ACC112 (cell line): ENCODE measurements around the gene RAP1A.

Source experiments
- H2AFZ ChIP-seq: fragments of 200-600 bp; sonication (generic); one replicate; pipeline ENCODE4 v1.6.0; 2017; ENCODE audit warnings: antibody characterized with exemption, low read length; ENCODE audit not compliant: unreplicated experiment
- H3K27ac ChIP-seq: fragments of 200-600 bp; sonication (generic); 2 replicates; pipeline ENCODE4 v1.5.1; 2014; ENCODE audit warnings: low read depth, mild to moderate bottlenecking, antibody characterized with exemption, low read length, moderate library complexity
- H3K27me3 ChIP-seq: fragments of 200-600 bp; sonication (generic); 2 replicates; pipeline ENCODE4 v1.6.1; 2014; ENCODE audit warnings: mild to moderate bottlenecking, antibody characterized with exemption, low read length, moderate library complexity, mixed read lengths; ENCODE audit not compliant: insufficient read depth
- H3K36me3 ChIP-seq: fragments of 200-600 bp; sonication (generic); 2 replicates; pipeline ENCODE4 v1.6.1; 2016; ENCODE audit warnings: mild to moderate bottlenecking, antibody characterized with exemption, low read length, moderate library complexity, mixed read lengths; ENCODE audit not compliant: insufficient read depth
- H3K4me1 ChIP-seq: fragments of 200-600 bp; sonication (generic); one replicate; pipeline ENCODE4 v1.6.1; 2016; ENCODE audit warnings: low read length, mixed read lengths; ENCODE audit not compliant: insufficient read depth, unreplicated experiment, control insufficient read depth
- H3K4me3 ChIP-seq: fragments of 200-600 bp; sonication (generic); 2 replicates; pipeline ENCODE4 v1.5.1; 2014; ENCODE audit warnings: mild to moderate bottlenecking, low read depth, low read length
- H3K79me2 ChIP-seq: fragments of 200-600 bp; sonication (generic); one replicate; pipeline ENCODE4 v1.6.0; 2016; ENCODE audit warnings: low read length; ENCODE audit not compliant: control insufficient read depth, unreplicated experiment, insufficient read depth

RAP1A gene

GRCh38 chr1:111716333-111716732 is 96.7 kb downstream of the RAP1A start:
- no peaks in the 10 kb centered on the region for H3K27me3 ChIP-seq
- no peaks in the 10 kb centered on the region for H3K36me3 ChIP-seq
- no peak overlapping the region for H3K4me3 ChIP-seq
- no peak overlapping the region for H3K27ac ChIP-seq
- peaks cover 15% of the 10 kb centered on the region for H3K4me1 ChIP-seq
- H3K79me2 ChIP-seq: no peaks in the 10 kb centered on the region
- no peak overlapping the region for H2AFZ ChIP-seq

GRCh38 chr1:111717450-111717849 is 97.9 kb downstream of the RAP1A start:
- Histone ChIP-seq H3K27me3 (no peaks in the 10 kb centered on the region), H3K4me3 (no peak overlapping the region), H3K36me3 (no peaks in the 10 kb centered on the region), H3K4me1 (peaks cover 26% of the 10 kb centered on the region), H3K79me2 (no peaks in the 10 kb centered on the region), H2AFZ (no peak overlapping the region), H3K27ac (no peak overlapping the region)

GRCh38 chr1:111719135-111719534 is 99.5 kb downstream of the RAP1A start:
- no peaks in the 10 kb centered on the region for H3K36me3 ChIP-seq
- no peaks in the 10 kb centered on the region for H3K27me3 ChIP-seq
- H3K27ac ChIP-seq: no peak overlapping the region
- H2AFZ ChIP-seq: no peak overlapping the region
- no peak overlapping the region for H3K4me3 ChIP-seq
- H3K79me2 ChIP-seq: no peaks in the 10 kb centered on the region
- peaks cover 28% of the 10 kb centered on the region for H3K4me1 ChIP-seq

- H3K27me3 ChIP-seq: no peaks in the 10 kb centered on the region
- H3K27ac ChIP-seq: no peak overlapping the region
- H2AFZ ChIP-seq: no peak overlapping the region
- no peaks in the 10 kb centered on the region for H3K79me2 ChIP-seq
- H3K4me1 ChIP-seq: peaks cover 28% of the 10 kb centered on the region
- no peak overlapping the region for H3K4me3 ChIP-seq
- H3K36me3 ChIP-seq: no peaks in the 10 kb centered on the region
Measured at GRCh38 chr1:111719674-111720132, 100.1 kb downstream of the RAP1A start.

- Histone ChIP-seq H2AFZ (no peak overlapping the region), H3K79me2 (no peaks in the 10 kb centered on the region), H3K27ac (peak overlapping the region; percentile 65; the same call in 1 of the 2 replicates), H3K4me1 (peaks cover 28% of the 10 kb centered on the region), H3K4me3 (no peak overlapping the region), H3K27me3 (no peaks in the 10 kb centered on the region), H3K36me3 (no peaks in the 10 kb centered on the region)
Measured at GRCh38 chr1:111720274-111720976, 100.8 kb downstream of the RAP1A start.

- H3K27me3 ChIP-seq: no peaks in the 10 kb centered on the region
- no peak overlapping the region for H3K4me3 ChIP-seq
- no peak overlapping the region for H2AFZ ChIP-seq
- H3K4me1 ChIP-seq: peaks cover 28% of the 10 kb centered on the region
- H3K36me3 ChIP-seq: no peaks in the 10 kb centered on the region
- H3K27ac ChIP-seq: peak overlapping the region; percentile 65
- H3K79me2 ChIP-seq: no peaks in the 10 kb centered on the region
Measured at GRCh38 chr1:111720977-111721786, 101.6 kb downstream of the RAP1A start.

- H3K36me3 ChIP-seq: no peaks in the 10 kb centered on the region
- no peak overlapping the region for H3K27ac ChIP-seq
- no peaks in the 10 kb centered on the region for H3K79me2 ChIP-seq
- peaks cover 28% of the 10 kb centered on the region for H3K4me1 ChIP-seq
- H3K27me3 ChIP-seq: no peaks in the 10 kb centered on the region
- no peak overlapping the region for H2AFZ ChIP-seq
- no peak overlapping the region for H3K4me3 ChIP-seq
Measured at GRCh38 chr1:111723091-111723806, 103.7 kb downstream of the RAP1A start.

- H3K27ac ChIP-seq: no peak overlapping the region
- peaks cover 28% of the 10 kb centered on the region for H3K4me1 ChIP-seq
- H3K36me3 ChIP-seq: no peaks in the 10 kb centered on the region
- H2AFZ ChIP-seq: no peak overlapping the region
- H3K79me2 ChIP-seq: no peaks in the 10 kb centered on the region
- no peak overlapping the region for H3K4me3 ChIP-seq
- no peaks in the 10 kb centered on the region for H3K27me3 ChIP-seq
Measured at GRCh38 chr1:111723871-111724270, 104.3 kb downstream of the RAP1A start.

- Histone ChIP-seq H3K4me1 (peaks cover 24% of the 10 kb centered on the region), H3K27me3 (no peaks in the 10 kb centered on the region), H3K79me2 (no peaks in the 10 kb centered on the region), H3K36me3 (no peaks in the 10 kb centered on the region), H3K4me3 (no peak overlapping the region), H2AFZ (no peak overlapping the region), H3K27ac (no peak overlapping the region)
Measured at GRCh38 chr1:111725192-111725591, 105.6 kb downstream of the RAP1A start.

GRCh38 chr1:111727056-111727455 is 107.5 kb downstream of the RAP1A start:
- Histone ChIP-seq H3K36me3 (no peaks in the 10 kb centered on the region), H3K27ac (no peak overlapping the region), H3K79me2 (peaks cover 4% of the 10 kb centered on the region), H3K27me3 (no peaks in the 10 kb centered on the region), H3K4me1 (peaks cover 5% of the 10 kb centered on the region), H2AFZ (no peak overlapping the region), H3K4me3 (no peak overlapping the region)
